ENCODE results near the gene POLR1E.

The POLR1E gene

DNA sequence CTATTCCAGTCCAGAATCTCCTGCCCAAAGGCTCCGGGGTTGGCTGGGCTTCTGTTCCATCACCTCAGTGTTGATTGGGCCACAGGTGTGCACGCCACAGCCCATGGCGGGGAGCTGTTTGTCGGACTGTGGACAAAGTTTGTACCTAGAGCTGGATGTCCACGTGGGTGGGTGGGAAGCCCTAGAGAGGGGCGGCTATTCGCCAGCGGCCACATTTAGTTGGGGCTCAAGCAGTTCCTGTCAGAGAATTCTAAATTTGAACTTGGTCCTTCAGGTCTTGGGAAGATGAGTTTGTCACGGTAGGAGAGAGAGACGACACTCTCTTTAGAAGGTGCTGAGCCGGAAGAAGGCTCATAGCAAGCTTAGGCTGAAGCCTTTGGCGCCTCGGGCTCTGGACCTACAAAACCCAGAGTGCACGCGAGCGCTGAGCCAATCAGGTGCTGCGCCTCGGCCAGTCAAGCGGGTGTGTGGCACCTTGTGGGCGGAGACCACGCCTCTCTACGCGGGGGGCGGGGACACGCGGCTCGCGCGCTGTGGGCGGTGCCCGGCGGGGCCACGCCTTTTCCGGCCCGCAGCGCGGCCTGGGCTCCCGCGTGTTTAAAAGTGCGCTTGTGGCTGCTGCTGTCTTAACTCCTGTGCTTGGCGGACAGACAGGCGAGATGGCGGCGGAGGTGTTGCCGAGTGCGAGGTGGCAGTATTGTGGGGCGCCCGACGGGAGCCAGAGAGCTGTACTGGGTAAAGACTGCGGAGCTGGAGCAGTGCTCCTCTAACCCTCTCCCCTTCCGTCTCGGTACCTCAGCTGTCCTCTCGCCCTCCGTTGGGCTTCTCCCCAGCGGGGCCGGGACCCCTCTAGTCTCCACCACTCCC lies at the start of gene POLR1E:
Gene POLR1E, plus strand, starts transcription at position 560 of the 867 bp plus-strand sequence. Its CDS starts 100 bp downstream, at position 660.
- DNase-seq (ENCODE audit: low read depth, low spot score) = peak; percentile 68

DNA sequence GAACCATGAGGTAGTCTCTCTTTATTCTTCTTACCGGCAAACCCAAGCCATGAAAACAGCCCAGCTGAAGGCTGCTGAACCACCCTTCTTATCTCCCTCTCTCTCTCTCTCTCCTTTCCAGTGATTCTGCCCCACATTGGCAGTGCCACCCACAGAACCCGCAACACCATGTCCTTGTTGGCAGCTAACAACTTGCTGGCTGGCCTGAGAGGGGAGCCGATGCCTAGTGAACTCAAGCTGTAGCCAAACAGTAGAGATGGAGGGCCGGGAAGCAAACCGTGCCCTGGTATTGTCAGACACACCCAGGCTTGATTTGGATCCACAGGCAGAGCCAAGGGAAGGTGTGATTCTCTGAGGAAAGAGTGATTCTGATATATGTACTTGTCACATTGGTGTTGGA lies 49.2 kb upstream of the POLR1E start:
- DNase-seq (ENCODE audit: low read depth, low spot score) = no peak

DNA sequence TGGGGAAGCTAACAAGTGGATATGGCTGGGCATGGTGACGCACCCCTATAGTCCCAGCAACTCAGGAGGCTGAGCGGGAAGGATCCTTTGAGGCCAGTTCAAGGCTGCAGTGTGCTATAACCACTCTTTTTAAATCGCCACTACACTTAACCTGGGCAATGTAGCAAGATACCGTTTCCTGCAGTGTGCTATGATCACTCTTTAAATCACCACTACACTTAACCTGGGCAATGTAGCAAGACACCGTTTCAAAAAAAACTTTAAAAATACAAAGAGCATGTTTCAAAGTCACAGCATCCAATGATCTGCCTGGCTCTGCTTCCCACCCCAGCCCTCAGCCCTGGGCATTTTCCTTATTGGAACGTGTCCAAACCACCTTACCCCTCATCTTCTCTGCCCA lies 48.7 kb upstream of the POLR1E start:
- DNase-seq (ENCODE audit: low read depth, low spot score) = no peak

- no peak for DNase-seq (ENCODE audit: low read depth, low spot score)
Observed at GRCh38 chr9:37437621-37438020, 48.1 kb upstream of the POLR1E start.

- DNase-seq (ENCODE audit: low read depth, low spot score) = no peak
Observed at GRCh38 chr9:37438359-37438758, 47.4 kb upstream of the POLR1E start.

DNA sequence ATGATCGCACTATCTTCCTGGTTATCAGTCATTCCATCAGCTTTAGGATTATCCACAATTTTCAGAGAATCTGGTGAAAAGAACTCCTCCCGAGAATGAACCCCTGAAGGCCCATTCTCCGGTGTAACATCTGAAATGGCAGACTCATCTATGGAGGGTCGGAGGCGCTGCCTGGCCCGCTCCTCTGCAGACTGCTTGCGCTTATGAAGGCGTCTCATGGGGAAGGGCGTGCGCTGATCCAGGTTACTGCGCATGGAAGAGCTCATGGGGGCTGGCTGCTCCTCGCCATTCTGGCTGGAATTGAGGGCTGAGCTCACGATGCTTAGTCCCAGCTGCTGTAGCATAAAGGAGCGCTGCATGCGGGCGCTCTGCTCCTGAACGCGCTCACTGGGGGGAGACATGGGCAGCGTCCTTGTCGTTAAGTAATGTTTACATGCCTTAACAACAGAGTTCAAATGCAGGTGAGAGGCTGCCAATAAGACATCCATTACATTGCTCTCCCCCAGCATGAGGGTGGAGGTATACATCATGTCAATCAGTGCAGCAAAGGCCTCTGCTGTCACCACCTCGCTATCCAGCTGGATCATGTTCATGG lies 43.9 kb upstream of the POLR1E start:
- DNase-seq (ENCODE audit: low read depth, low spot score) = no peak

DNA sequence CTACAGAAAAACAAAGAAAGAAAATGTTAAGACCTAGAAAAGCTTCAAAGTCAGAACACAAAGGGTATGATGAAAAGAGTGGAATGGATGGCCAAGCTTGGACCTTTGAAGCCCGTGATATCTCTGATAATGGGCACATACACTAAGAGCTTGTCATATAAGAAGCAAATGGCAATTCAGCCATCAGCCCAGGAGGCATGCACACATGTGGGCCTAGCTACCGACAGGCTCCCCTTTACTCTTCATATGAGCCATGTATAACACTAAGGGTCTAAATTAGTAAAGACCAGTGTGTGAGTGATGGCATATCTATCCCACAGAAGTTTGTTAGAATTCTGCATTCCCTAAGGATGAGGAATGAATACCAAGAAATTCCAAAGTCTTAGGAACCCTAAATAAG lies 43.2 kb upstream of the POLR1E start:
- DNase-seq (ENCODE audit: low read depth, low spot score) = no peak

- DNase-seq (ENCODE audit: low read depth, low spot score) = no peak
Observed at GRCh38 chr9:37443566-37443965, 42.2 kb upstream of the POLR1E start.

DNA sequence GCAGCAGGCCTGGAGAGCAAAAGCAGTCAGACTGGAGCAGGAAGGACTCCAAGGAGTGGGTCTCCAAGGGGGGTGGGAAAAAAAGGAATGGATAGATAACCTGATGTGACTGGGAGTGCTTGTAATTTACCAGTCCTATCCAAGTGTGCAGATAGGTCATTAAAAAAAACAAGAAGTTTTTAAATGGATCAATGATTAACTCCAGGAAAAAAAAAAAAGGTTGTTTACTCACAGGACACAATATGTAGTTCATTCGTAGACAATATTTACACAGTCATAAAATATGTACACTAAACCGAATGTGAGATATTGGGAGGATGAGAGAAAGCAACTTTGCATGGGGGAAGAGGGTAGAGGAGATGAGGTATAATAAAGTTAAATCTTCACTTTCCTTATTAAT lies 40.9 kb upstream of the POLR1E start:
- DNase-seq (ENCODE audit: low read depth, low spot score) = no peak

DNA sequence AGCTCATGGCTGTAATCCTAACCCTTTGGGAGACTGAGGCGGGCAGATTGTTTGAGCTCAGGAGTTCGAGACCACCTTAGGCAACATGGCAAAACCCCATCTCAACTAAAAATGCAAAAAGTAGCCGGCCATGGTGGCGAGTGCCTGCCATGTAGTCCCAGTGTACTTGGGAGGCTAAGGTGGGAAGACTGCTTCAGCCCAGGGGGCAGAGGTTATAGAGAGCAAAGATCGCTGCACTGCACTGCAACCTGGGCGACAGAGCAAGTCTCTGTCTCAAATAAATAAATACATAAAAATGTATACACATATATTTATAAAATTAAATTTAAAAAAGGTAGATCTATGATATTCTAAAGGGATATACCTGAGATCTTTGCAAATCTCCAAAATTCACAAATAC lies 39.9 kb upstream of the POLR1E start:
- DNase-seq (ENCODE audit: low read depth, low spot score) = no peak

DNA sequence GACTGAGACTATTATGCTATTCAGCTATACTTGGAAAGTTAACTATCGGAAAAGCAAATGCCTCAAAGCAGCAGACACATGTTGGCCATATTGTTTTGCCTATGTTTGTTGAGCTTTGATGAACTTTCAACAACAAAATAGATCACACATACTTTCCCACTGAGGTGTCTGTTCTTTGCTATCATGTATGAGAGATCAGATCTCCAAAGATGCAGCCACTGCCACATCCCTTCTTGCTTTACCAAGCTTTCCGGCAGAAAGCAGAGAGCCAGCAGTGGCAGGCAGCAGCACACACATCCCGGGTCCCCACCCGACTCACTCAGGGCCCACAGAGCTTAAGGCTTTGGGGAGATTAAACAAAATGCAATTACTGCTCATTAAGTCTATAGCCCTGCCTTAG lies 39.3 kb upstream of the POLR1E start:
- DNase-seq (ENCODE audit: low read depth, low spot score) = no peak

DNA sequence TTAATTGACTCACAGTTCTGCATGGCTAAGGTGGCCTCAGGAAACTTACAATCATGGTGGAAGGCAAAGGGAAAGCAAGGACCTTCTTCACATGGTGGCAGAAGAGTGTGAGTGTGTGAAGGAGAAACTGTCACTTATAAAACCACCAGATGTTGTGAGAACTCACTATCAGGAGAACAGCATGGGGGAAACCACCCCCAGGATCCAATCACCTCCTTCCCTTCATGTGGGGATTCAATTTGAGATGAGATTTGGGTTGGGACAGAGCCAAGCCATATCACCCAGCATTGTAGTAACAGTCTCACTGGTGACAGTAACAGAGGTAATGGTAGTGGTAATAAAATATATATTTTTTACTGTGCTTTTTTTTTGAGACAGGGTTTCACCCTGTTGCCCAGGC lies 38.6 kb upstream of the POLR1E start:
- DNase-seq (ENCODE audit: low read depth, low spot score) = no peak

DNA sequence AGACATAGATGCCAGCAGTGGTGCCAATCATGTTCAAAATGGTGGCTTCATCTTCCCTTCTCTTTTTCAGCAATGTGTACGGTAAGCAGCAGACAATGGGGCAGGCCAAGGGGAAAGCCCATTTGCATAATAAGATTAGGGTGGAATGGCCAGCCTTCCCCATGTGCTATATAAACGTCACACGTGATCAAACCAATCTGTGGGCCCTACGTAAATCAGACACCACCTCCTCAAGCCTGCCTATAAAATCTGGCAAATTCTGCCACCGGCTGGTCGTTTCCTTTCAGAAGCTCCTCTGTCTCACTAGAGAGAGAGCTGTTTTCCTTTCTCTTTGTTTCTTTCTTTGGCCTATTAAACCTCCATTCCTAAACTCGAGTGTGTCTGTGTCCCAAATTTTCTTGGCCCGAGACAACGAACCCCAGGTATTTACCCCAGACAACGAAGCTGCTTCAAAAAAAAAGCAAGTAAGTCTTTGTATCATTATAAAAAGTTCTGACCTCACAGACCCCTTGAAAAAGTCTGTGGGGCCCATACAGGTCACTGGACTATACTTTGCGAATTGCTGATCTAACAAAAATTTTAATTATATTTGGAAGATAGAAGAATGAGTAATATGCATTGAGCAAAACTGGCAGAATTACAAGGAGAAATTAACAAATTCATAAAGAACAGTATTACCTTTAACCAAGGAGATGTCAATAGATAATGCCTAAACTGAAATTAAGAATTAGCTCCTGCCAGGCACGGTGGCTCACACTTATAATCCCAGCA lies 35.7 kb upstream of the POLR1E start:
- no peak for DNase-seq (ENCODE audit: low read depth, low spot score)

DNA sequence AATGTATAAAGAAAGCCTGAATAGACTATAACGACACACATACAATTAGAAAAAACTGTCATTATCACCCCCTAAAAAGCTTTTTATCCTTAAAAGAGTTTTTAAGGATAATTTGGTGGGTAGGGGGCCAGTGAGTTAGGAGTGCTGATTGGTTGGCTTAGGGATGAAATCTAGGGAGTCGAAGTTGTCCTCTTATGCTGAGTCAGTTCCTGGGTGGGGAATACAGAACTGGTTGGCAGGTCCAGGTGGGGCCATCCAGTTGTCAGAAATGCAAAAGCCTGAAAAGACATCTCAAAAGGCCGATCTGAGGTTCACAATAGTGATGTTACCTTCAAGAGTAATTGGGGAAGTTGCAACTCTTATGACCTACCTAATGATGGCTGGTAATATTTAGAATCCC lies 34.1 kb upstream of the POLR1E start:
- DNase-seq (ENCODE audit: low read depth, low spot score) = no peak

DNA sequence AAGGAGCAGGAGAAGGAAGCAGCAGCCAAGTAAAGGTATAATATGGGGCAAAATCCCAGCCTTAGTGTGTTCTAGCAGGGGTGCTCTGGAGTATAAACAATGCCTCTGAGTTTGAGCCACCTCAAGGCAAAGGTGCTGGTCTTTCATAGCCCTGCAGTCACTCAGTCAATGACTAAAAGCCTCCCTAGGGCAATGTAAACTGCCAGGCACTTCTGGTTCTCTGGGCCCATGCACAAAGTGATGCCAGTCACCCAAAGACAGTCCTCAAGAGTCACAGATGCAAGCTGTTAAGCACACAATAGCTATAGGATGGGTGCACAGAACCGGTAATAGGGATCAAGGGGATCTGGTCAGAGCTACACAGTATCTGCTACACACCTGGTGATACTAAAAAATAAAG lies 33.1 kb upstream of the POLR1E start:
- no peak for DNase-seq (ENCODE audit: low read depth, low spot score)

- DNase-seq (ENCODE audit: low read depth, low spot score) = no peak
Observed at GRCh38 chr9:37453827-37454226, 31.9 kb upstream of the POLR1E start.

DNA sequence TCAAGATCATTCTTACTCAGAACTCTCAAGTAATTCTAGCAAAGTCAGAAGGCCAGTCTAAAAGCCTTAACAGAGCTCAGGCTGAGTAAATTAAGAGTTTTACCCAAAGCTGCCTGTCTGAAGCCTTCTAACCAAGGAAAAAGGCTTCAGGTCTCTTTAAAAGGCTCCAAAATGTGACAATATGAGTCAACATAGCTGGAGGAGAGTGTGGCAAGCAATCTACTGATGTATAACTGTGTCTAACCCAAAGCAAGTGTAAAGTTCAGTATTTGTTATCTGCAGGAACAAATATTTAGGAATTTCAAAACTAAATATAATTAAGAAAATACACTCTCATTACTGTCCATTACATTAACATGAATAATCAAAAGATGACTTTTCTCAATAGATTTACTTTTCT lies 31.5 kb upstream of the POLR1E start:
- DNase-seq (ENCODE audit: low read depth, low spot score) = no peak

DNA sequence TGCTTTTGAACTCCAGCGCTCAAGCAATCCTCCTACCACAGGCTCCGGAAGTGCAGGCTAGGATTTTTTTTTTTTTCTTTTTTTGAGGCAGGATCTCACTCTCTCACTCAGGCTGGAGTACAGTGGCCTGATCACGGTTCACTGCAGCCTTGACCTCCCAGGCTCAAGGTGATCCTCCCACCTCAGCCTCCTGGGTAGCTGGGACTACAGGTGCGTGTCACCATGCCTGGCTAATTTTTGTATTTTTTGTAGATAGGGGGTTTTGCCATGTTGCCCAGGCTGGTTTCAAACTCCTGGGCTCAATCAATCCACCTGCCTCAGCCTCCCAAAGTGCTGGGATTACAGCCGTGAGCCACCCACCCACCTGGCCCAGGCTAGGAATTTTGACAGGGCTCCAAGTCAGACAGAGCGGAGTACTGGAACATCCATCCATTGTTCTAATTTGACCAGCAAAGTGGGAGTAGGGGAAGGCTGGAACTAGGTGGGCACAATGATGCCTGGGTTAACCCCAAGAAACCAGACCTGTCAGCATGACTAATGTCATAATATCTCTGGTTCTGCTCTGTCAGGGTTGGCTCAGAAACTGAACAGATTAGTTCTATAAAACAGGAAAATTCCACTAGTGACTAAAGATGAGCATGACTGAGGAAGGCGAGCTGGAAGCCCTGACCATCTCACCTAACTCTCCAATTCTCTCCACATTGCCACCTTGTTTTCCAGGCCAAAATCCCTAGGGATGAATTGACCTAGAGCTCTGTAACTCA lies 29.7 kb upstream of the POLR1E start:
- DNase-seq (ENCODE audit: low read depth, low spot score) = no peak

GRCh38 chr9:37456817-37457216 lies 28.9 kb upstream of the POLR1E start:
- DNase-seq (ENCODE audit: low read depth, low spot score) = no peak

- no peak for DNase-seq (ENCODE audit: low read depth, low spot score)
Observed at GRCh38 chr9:37464006-37464405, 21.7 kb upstream of the POLR1E start.

DNA sequence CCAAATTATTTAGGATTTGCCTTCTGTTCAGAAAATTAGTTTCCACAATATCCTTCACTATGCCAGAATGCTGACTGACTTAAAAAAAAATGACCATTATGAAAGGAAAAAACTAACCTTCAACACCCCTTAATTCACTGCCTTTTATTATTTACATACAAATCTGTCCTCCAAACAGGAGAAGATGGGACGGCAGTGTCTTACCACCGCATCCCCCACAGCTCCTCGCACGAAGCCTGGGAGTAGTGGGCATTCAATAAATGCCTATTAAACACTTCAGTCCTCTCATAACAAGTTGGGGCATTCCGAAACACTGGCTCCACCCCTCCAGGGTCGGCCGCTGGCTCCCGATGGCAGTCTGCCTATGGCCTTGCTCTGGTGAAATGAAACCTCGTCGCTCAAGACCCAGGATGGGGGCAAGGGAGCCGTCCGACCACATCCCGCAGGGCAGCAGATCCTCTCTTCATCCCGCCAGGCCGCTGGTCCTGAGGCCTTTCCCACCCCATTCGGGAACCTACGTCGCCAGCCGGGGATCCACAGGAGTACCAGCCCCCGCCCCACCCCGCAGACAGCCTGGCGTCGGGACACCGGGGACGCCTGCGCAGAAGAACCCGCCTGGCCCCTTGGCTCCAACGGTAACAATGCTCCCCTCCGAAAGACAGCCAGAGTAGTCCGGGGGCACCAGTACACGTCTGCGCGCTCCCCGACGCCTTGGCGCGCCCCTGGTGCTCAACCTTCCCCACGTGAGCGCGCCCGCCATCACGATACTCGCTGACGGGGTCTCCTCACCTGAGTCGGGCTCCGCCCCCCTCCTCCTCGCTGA lies 21.1 kb upstream of the POLR1E start:
- peak; percentile 20 for DNase-seq (ENCODE audit: low read depth, low spot score)
